Activated naive CD4-positive, alpha-beta T cell treated with anti-CD3 and anti-CD28 coated beads, Interleukin-2, amount 50 U/mL, for 72 hours (primary cell): ENCODE measurements around the gene TRAF5. TPM values are rescaled to one million over a fixed set of nuclear protein-coding genes. Genes with fewer than 3 reads are reported as not detected.
A peak's percentile ranks its signal among the peaks of the same experiment; 100 is the strongest.
"Not testable (repeated sequence)": the region's sequence is repeated elsewhere in the genome, so short reads cannot be mapped to it uniquely, and the experiment has no call there.

Source experiments
- ATAC-seq, 2 donors: fragments of 150-1000 bp; cut with Tn5 transposase; 2 replicates each; pipeline ENCODE4 v1.10.0; 2021; ENCODE audit warnings: mild to moderate bottlenecking in 2 of 2, moderate library complexity in 2 of 2
- DNase-seq, 2 donors: peaks; one replicate each; pipeline ENCODE4 v3.0.0; 2021 to 2022; ENCODE audit warnings: low spot score in 2 of 2
- H3K27ac Mint-ChIP-seq, 2 donors: one replicate each; pipeline ENCODE4 v1.8.0; 2022; ENCODE audit warnings: mild to moderate bottlenecking in 2 of 2, mixed read lengths in 2 of 2
- H3K36me3 Mint-ChIP-seq, 2 donors: one replicate each; pipeline ENCODE4 v1.8.0; 2022; ENCODE audit warnings: mixed read lengths in 2 of 2
- H3K9me3 Mint-ChIP-seq, 2 donors: one replicate each; pipeline ENCODE4 v1.8.0; 2022; ENCODE audit warnings: mixed read lengths in 2 of 2
- total RNA-seq, 2 donors: library from RNA; stranded (reverse); gene quantifications; one replicate each; pipeline ENCODE4 v1.2.3, GENCODE V29; 2022

The TRAF5 gene
- total RNA-seq, result 10 to 100 TPM; 33.3 to 54.9 TPM

- H3K9me3 Mint-ChIP-seq, result no peaks in the 10 kb centered on the region
- ATAC-seq (peak; percentile 19 to 63), DNase-seq (peak; percentile 40 to 76)
- peak within 1 kb of the TSS; percentile 92 to 96 for H3K27ac Mint-ChIP-seq
- H3K36me3 Mint-ChIP-seq, result peaks cover 14 to 36% of the 10 kb centered on the region in 2 donors
These were observed at the start of gene TRAF5 for GRCh38 chr1:211326528-211327345. Gene TRAF5 (plus strand): TSS chr1:211326833. CDS start chr1:211353240, 26,407 bp downstream.

GRCh38 chr1:211279340-211279739, 47.3 kb upstream of the TRAF5 start:
- Mint-ChIP-seq H3K36me3 (peaks cover 0 to 7% of the 10 kb centered on the region in 2 donors), H3K27ac (no peak overlapping the region), H3K9me3 (no peaks in the 10 kb centered on the region)
- DNase-seq (no peak), ATAC-seq (no peak)

GRCh38 chr1:211280910-211281309, 45.7 kb upstream of the TRAF5 start:
- H3K27ac Mint-ChIP-seq, result no peak overlapping the region
- no peak for DNase-seq
- ATAC-seq, result peak; percentile 90 to 91
- H3K9me3 Mint-ChIP-seq, result no peaks in the 10 kb centered on the region
- peaks cover 0 to 7% of the 10 kb centered on the region in 2 donors for H3K36me3 Mint-ChIP-seq

- ATAC-seq (peak in 1 of 2 donors; percentile 72), DNase-seq (no peak)
- H3K9me3 Mint-ChIP-seq, result no peaks in the 10 kb centered on the region
- H3K27ac Mint-ChIP-seq, result no peak overlapping the region
- H3K36me3 Mint-ChIP-seq, result peaks cover 0 to 7% of the 10 kb centered on the region in 2 donors
These were observed 45.2 kb upstream of the TRAF5 start for GRCh38 chr1:211281320-211282022.

- Mint-ChIP-seq H3K9me3 (no peaks in the 10 kb centered on the region), H3K36me3 (peaks cover 0 to 8% of the 10 kb centered on the region in 2 donors), H3K27ac (no peak overlapping the region)
- ATAC-seq (peak in 1 of 2 donors; percentile 50), DNase-seq (no peak)
These were observed 44.6 kb upstream of the TRAF5 start for GRCh38 chr1:211282023-211282373.

- ATAC-seq (no peak), DNase-seq (no peak)
- Mint-ChIP-seq H3K9me3 (no peaks in the 10 kb centered on the region), H3K27ac (no peak overlapping the region), H3K36me3 (peaks cover 0 to 6% of the 10 kb centered on the region in 2 donors)
These were observed 41.4 kb upstream of the TRAF5 start for GRCh38 chr1:211285196-211285595.

GRCh38 chr1:211287218-211287617, 39.4 kb upstream of the TRAF5 start:
- no peak for DNase-seq
- Mint-ChIP-seq H3K9me3 (no peaks in the 10 kb centered on the region), H3K27ac (no peak overlapping the region), H3K36me3 (peaks cover 0 to 11% of the 10 kb centered on the region in 2 donors)
- ATAC-seq, result no peak

- ATAC-seq, result peak in 1 of 2 donors; percentile 32
- H3K27ac Mint-ChIP-seq, result no peak overlapping the region
These were observed 34.2 kb upstream of the TRAF5 start for GRCh38 chr1:211292411-211292810.

GRCh38 chr1:211296396-211296795, 30.2 kb upstream of the TRAF5 start:
- no peak for DNase-seq
- Mint-ChIP-seq H3K9me3 (no peaks in the 10 kb centered on the region), H3K36me3 (peaks cover 7 to 30% of the 10 kb centered on the region in 2 donors), H3K27ac (no peak overlapping the region)
- ATAC-seq, result peak; percentile 39 to 90

More at GRCh38 chr1:211292411-211292810, 34.2 kb upstream of the TRAF5 start:
- peaks cover 7 to 16% of the 10 kb centered on the region in 2 donors for H3K36me3 Mint-ChIP-seq
- H3K9me3 Mint-ChIP-seq, result no peaks in the 10 kb centered on the region
- DNase-seq, result no peak

GRCh38 chr1:211305044-211305443, 21.6 kb upstream of the TRAF5 start:
- H3K27ac Mint-ChIP-seq, result peak overlapping the region in 1 of 2 donors; percentile 23
- peak in 1 of 2 donors; percentile 37 for DNase-seq
- peaks cover 0 to 14% of the 10 kb centered on the region in 2 donors for H3K36me3 Mint-ChIP-seq
- no peaks in the 10 kb centered on the region for H3K9me3 Mint-ChIP-seq
- peak; percentile 100 for ATAC-seq

GRCh38 chr1:211309617-211310016, 17.0 kb upstream of the TRAF5 start:
- ATAC-seq, result no peak
- H3K36me3 Mint-ChIP-seq, result peaks cover 4 to 16% of the 10 kb centered on the region in 2 donors
- H3K9me3 Mint-ChIP-seq, result no peaks in the 10 kb centered on the region
- no peak overlapping the region for H3K27ac Mint-ChIP-seq
- DNase-seq, result no peak

GRCh38 chr1:211313392-211313791, 13.2 kb upstream of the TRAF5 start:
- H3K9me3 Mint-ChIP-seq, result no peaks in the 10 kb centered on the region
- DNase-seq, result no peak
- no peak for ATAC-seq
- H3K36me3 Mint-ChIP-seq, result peaks cover 4 to 13% of the 10 kb centered on the region in 2 donors
- peak overlapping the region in 1 of 2 donors; percentile 4 for H3K27ac Mint-ChIP-seq

GRCh38 chr1:211318576-211319280, 7.9 kb upstream of the TRAF5 start:
- DNase-seq (no peak), ATAC-seq (no peak)
- no peak overlapping the region for H3K27ac Mint-ChIP-seq
- no peaks in the 10 kb centered on the region for H3K9me3 Mint-ChIP-seq
- H3K36me3 Mint-ChIP-seq, result peaks cover under 1% of the 10 kb centered on the region in 2 donors

- no peak for DNase-seq
- no peak for ATAC-seq
- H3K27ac Mint-ChIP-seq, result no peak overlapping the region
- H3K36me3 Mint-ChIP-seq, result no peaks in the 10 kb centered on the region
- H3K9me3 Mint-ChIP-seq, result no peaks in the 10 kb centered on the region
These were observed 6.7 kb upstream of the TRAF5 start for GRCh38 chr1:211319892-211320291.

- no peak for DNase-seq
- ATAC-seq, result peak; percentile 19 to 25
- H3K27ac Mint-ChIP-seq, result no peak overlapping the region
- no peaks in the 10 kb centered on the region for H3K9me3 Mint-ChIP-seq
- peaks cover 0 to 1% of the 10 kb centered on the region in 2 donors for H3K36me3 Mint-ChIP-seq
These were observed 5.7 kb upstream of the TRAF5 start for GRCh38 chr1:211320980-211321379.

- H3K27ac Mint-ChIP-seq, ATAC-seq, H3K9me3 Mint-ChIP-seq, H3K36me3 Mint-ChIP-seq, DNase-seq: not testable (repeated sequence)
These were observed 5.0 kb upstream of the TRAF5 start for GRCh38 chr1:211321646-211322045.
